ENCODE data around the gene RANBP1.

The RANBP1 gene

DNA sequence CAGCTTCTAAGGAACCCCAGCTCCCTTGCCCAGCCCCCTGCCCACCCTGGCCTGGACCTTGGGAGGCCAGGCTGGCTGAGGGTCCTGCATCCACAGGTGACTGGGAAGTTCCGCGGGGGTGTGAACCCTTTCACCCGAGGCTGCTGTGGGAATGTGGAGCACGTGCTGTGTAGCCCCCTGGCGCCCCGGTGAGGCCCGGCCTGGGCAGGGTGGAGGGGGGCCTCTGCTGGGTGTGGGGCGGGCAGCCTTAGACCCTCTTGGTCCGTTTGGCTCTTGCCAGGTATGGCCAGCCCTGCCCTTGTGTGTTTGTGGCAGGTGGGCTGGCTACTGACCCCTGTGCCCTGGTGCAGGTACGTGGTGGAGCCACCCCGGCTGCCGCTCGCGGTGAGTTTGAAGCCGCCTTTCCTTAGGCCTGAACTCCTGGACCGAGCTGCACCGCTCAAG lies 24.6 kb downstream of the RANBP1 start:
- H3K79me2 ChIP-seq (ENCODE audit: insufficient read depth, low read length) = peaks cover 15% of the 10 kb centered on the region; the same call in 1 of the 2 replicates
- peaks cover 2% of the 10 kb centered on the region for H4K20me1 ChIP-seq (ENCODE audit: insufficient read depth, low read length, poor library complexity, severe bottlenecking)
- H3K27me3 ChIP-seq (ENCODE audit: insufficient read depth, low read length, poor library complexity, severe bottlenecking) = no peaks in the 10 kb centered on the region
- H3K4me1 ChIP-seq (ENCODE audit: insufficient read depth, low read length, poor library complexity, severe bottlenecking) = peaks cover 3% of the 10 kb centered on the region
- no peaks in the 10 kb centered on the region; the same call in 1 of the 2 replicates for H3K36me3 ChIP-seq (ENCODE audit: insufficient read depth, low read length)
- no peaks in the 10 kb centered on the region for H3K9me3 ChIP-seq (ENCODE audit: insufficient read depth, low read depth, low read length)
- no peak overlapping the region for H3K9ac ChIP-seq (ENCODE audit: low read depth, low read length, poor library complexity, severe bottlenecking)
- H3F3A ChIP-seq (ENCODE audit: low read depth) = no peaks in the 10 kb centered on the region
- no peak overlapping the region for H2AFZ ChIP-seq (ENCODE audit: low read length)
- H3K4me2 ChIP-seq (ENCODE audit: low read depth, low read length, poor library complexity, severe bottlenecking) = no peak overlapping the region
- TF ChIP-seq, protein P1, sequence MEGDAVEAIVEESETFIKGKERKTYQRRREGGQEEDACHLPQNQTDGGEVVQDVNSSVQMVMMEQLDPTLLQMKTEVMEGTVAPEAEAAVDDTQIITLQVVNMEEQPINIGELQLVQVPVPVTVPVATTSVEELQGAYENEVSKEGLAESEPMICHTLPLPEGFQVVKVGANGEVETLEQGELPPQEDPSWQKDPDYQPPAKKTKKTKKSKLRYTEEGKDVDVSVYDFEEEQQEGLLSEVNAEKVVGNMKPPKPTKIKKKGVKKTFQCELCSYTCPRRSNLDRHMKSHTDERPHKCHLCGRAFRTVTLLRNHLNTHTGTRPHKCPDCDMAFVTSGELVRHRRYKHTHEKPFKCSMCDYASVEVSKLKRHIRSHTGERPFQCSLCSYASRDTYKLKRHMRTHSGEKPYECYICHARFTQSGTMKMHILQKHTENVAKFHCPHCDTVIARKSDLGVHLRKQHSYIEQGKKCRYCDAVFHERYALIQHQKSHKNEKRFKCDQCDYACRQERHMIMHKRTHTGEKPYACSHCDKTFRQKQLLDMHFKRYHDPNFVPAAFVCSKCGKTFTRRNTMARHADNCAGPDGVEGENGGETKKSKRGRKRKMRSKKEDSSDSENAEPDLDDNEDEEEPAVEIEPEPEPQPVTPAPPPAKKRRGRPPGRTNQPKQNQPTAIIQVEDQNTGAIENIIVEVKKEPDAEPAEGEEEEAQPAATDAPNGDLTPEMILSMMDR (conservative IDR thresholded peaks at IDR 0.05; ENCODE audit: low read length) = no peak
- TF ChIP-seq EZH2phosphoT487 (IDR thresholded peaks at IDR 0.05; ENCODE audit: borderline replicate concordance) = no peak
- H3K9me2 ChIP-seq (replicated peaks; ENCODE audit: low read depth, low read length) = no peaks in the 10 kb centered on the region
- no peak overlapping the region for H3K4me3 ChIP-seq (ENCODE audit: low read length, poor library complexity, severe bottlenecking)

DNA sequence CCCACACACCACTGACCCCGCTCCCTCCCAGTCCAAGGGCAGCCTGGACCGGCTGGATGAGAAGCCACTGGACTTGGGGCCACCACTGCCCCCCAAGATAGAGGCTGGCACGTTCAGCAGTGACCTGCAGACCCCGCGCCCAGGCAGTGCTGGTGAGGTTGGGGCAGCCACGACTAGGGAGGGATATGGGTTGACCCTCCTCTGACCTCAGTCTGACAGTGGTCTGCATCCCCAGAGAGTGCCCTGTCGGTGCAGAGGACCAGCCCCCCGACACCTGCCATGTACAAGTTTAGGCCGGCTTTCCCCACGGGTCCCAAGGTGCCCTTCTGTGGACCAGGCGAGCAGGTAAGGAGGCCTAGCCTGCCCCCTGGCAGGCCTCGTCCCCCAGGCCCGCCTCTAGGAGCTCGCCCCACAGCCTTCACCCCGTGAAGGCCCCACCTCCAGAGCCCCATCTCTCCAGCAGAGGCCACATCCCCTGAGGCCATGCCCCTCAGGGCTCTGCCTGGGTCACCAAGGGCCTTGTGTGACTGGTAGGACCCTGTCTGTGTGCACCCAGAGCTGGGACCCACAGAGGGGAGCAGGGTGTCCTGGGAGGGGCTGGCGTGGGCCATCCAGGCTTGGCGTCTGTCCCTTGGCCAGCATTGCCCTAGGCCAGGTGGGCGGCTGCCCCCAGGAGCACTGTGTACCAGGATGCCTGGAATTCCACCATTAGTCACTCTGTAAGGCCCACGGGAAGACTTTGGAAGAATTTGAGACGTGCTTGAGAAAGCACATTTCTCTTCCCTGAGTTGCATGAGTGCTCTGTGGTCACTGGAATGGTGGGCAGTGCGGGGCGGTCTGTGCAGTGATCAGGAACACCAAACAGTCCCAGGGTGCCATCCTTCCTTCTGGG lies 25.5 kb downstream of the RANBP1 start:
- Histone ChIP-seq H3K9me2 (replicated peaks; ENCODE audit: low read depth, low read length) (no peaks in the 10 kb centered on the region), H2AFZ (ENCODE audit: low read length) (no peak overlapping the region), H3K4me2 (ENCODE audit: low read depth, low read length, poor library complexity, severe bottlenecking) (no peak overlapping the region), H3F3A (ENCODE audit: low read depth) (no peaks in the 10 kb centered on the region), H3K4me1 (ENCODE audit: insufficient read depth, low read length, poor library complexity, severe bottlenecking) (peaks cover 3% of the 10 kb centered on the region), H3K4me3 (ENCODE audit: low read length, poor library complexity, severe bottlenecking) (no peak overlapping the region), H3K9me3 (ENCODE audit: insufficient read depth, low read depth, low read length) (no peaks in the 10 kb centered on the region), H3K36me3 (ENCODE audit: insufficient read depth, low read length) (no peaks in the 10 kb centered on the region; the same call in 1 of the 2 replicates), H3K79me2 (ENCODE audit: insufficient read depth, low read length) (peaks cover 6% of the 10 kb centered on the region; the same call in 1 of the 2 replicates), H3K27me3 (ENCODE audit: insufficient read depth, low read length, poor library complexity, severe bottlenecking) (no peaks in the 10 kb centered on the region), H4K20me1 (ENCODE audit: insufficient read depth, low read length, poor library complexity, severe bottlenecking) (peaks cover 2% of the 10 kb centered on the region), H3K9ac (ENCODE audit: low read depth, low read length, poor library complexity, severe bottlenecking) (no peak overlapping the region)
- TF ChIP-seq, protein P1 (conservative IDR thresholded peaks at IDR 0.05; ENCODE audit: low read length) = no peak
- no peak for TF ChIP-seq EZH2phosphoT487 (IDR thresholded peaks at IDR 0.05; ENCODE audit: borderline replicate concordance)

DNA sequence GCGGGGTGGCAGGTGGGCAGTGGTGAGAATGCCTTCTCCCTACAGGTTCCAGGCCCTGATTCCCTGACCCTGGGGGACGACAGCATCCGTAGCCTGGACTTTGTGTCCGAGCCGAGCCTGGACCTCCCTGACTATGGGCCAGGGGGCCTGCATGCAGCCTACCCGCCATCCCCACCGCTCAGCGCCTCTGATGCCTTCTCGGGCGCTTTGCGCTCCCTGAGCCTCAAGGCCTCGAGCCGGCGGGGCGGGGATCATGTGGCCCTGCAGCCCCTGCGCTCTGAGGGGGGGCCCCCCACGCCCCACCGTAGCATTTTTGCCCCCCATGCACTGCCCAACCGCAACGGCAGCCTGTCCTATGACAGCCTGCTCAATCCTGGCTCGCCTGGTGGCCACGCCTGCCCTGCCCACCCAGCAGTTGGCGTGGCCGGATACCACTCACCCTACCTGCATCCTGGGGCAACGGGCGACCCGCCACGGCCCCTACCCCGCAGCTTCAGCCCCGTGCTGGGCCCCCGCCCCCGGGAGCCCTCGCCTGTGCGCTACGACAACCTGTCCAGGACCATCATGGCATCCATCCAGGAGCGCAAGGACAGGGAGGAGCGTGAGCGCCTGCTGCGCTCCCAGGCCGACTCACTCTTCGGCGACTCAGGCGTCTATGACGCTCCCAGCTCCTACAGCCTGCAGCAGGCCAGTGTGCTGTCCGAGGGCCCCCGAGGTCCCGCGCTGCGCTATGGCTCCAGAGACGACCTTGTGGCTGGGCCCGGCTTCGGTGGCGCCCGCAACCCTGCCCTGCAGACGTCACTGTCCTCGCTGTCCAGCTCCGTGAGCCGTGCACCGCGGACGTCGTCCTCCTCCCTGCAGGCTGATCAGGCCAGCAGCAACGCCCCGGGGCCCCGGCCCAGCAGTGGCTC lies 27.1 kb downstream of the RANBP1 start:
- Histone ChIP-seq H3K9me2 (replicated peaks; ENCODE audit: low read depth, low read length) (no peaks in the 10 kb centered on the region), H2AFZ (ENCODE audit: low read length) (no peak overlapping the region), H3K79me2 (ENCODE audit: insufficient read depth, low read length) (no peaks in the 10 kb centered on the region), H3F3A (ENCODE audit: low read depth) (no peaks in the 10 kb centered on the region), H3K36me3 (ENCODE audit: insufficient read depth, low read length) (no peaks in the 10 kb centered on the region; the same call in 1 of the 2 replicates), H4K20me1 (ENCODE audit: insufficient read depth, low read length, poor library complexity, severe bottlenecking) (peaks cover 2% of the 10 kb centered on the region), H3K9ac (ENCODE audit: low read depth, low read length, poor library complexity, severe bottlenecking) (no peak overlapping the region), H3K27me3 (ENCODE audit: insufficient read depth, low read length, poor library complexity, severe bottlenecking) (no peaks in the 10 kb centered on the region), H3K4me3 (ENCODE audit: low read length, poor library complexity, severe bottlenecking) (no peak overlapping the region), H3K9me3 (ENCODE audit: insufficient read depth, low read depth, low read length) (no peaks in the 10 kb centered on the region), H3K4me1 (ENCODE audit: insufficient read depth, low read length, poor library complexity, severe bottlenecking) (peaks cover 12% of the 10 kb centered on the region), H3K4me2 (ENCODE audit: low read depth, low read length, poor library complexity, severe bottlenecking) (no peak overlapping the region)
- TF ChIP-seq EZH2phosphoT487 (IDR thresholded peaks at IDR 0.05; ENCODE audit: borderline replicate concordance) = no peak
